Loucy (cell line): ENCODE results near the gene RTCB.

ENCODE experiments used
- H2AFZ ChIP-seq: fragments of 200-600 bp; sonication (generic); 2 replicates; pipeline ENCODE4 v1.6.0; 2016; ENCODE audit warnings: antibody characterized with exemption, mild to moderate bottlenecking, low read length, moderate library complexity
- H3F3A ChIP-seq: fragments of 200-600 bp; 2 replicates; pipeline ENCODE4 v1.6.0; 2016; ENCODE audit warnings: antibody characterized with exemption, low read depth, mild to moderate bottlenecking
- H3K27me3 ChIP-seq: fragments of 200-600 bp; sonication (generic); 2 replicates; pipeline ENCODE4 v1.6.1; 2014; ENCODE audit warnings: low read length, mild to moderate bottlenecking; ENCODE audit not compliant: insufficient read depth, poor library complexity, severe bottlenecking
- H3K36me3 ChIP-seq: fragments of 200-600 bp; sonication (generic); 2 replicates; pipeline ENCODE4 v1.6.1; 2016; ENCODE audit warnings: low read length; ENCODE audit not compliant: insufficient read depth
- H3K4me1 ChIP-seq: fragments of 200-600 bp; sonication (generic); 2 replicates; pipeline ENCODE4 v1.5.1; 2014; ENCODE audit warnings: low read length, mild to moderate bottlenecking; ENCODE audit not compliant: insufficient read depth, poor library complexity, severe bottlenecking
- H3K4me2 ChIP-seq: fragments of 200-600 bp; sonication (generic); 2 replicates; pipeline ENCODE4 v1.6.0; 2014; ENCODE audit warnings: antibody characterized with exemption, low read length, low read depth, mild to moderate bottlenecking; ENCODE audit not compliant: poor library complexity, severe bottlenecking
- H3K4me3 ChIP-seq: fragments of 200-600 bp; sonication (generic); 2 replicates; pipeline ENCODE4 v1.5.1; 2014; ENCODE audit warnings: low read length, mild to moderate bottlenecking, mixed read lengths; ENCODE audit not compliant: poor library complexity, severe bottlenecking
- H3K79me2 ChIP-seq: fragments of 200-600 bp; sonication (generic); 2 replicates; pipeline ENCODE4 v1.6.1; 2014; ENCODE audit warnings: low read length; ENCODE audit not compliant: insufficient read depth
- H3K9ac ChIP-seq: fragments of 200-600 bp; sonication (generic); 2 replicates; pipeline ENCODE4 v1.6.0; 2014; ENCODE audit warnings: mild to moderate bottlenecking, low read depth, low read length, moderate library complexity; ENCODE audit not compliant: poor library complexity, severe bottlenecking
- H3K9me2 ChIP-seq: fragments of 200-600 bp; sonication (generic); replicated peaks from 2 replicates; pipeline ENCODE4 v1.6.1; 2016; ENCODE audit warnings: low read depth, low read length, mixed read lengths
- H3K9me3 ChIP-seq: fragments of 200-600 bp; sonication (generic); 2 replicates; pipeline ENCODE4 v1.6.1; 2014; ENCODE audit warnings: mild to moderate bottlenecking, antibody characterized with exemption, low read length, low read depth; ENCODE audit not compliant: insufficient read depth
- H4K20me1 ChIP-seq: fragments of 200-600 bp; sonication (generic); 2 replicates; pipeline ENCODE4 v1.6.0; 2014; ENCODE audit warnings: antibody characterized with exemption, low read length, mild to moderate bottlenecking; ENCODE audit not compliant: insufficient read depth, poor library complexity, severe bottlenecking
- CTCF ChIP-seq: fragments of 200-600 bp; sonication (generic); conservative IDR thresholded peaks from 2 replicates; pipeline ENCODE4 v1.5.1; 2014; ENCODE audit warnings: mild to moderate bottlenecking, antibody characterized with exemption, low read length
- EZH2phosphoT487 ChIP-seq: fragments of 200-600 bp; IDR thresholded peaks from 2 replicates; pipeline ENCODE4 v1.6.1; 2018; ENCODE audit warnings: antibody characterized with exemption, mild to moderate bottlenecking, moderate library complexity, borderline replicate concordance

RTCB gene

GRCh38 chr22:32396255-32396654 is 15.8 kb downstream of the RTCB start:
- H3F3A ChIP-seq = no peaks in the 10 kb centered on the region

GRCh38 chr22:32395107-32395506 is 16.9 kb downstream of the RTCB start:
- no peaks in the 10 kb centered on the region for H4K20me1 ChIP-seq
- H3K4me1 ChIP-seq = no peaks in the 10 kb centered on the region
- no peaks in the 10 kb centered on the region for H3K9me3 ChIP-seq
- no peaks in the 10 kb centered on the region for H3K27me3 ChIP-seq
- H3K4me3 ChIP-seq = no peak overlapping the region
- TF ChIP-seq EZH2phosphoT487 (no peak), CTCF (no peak)
- no peaks in the 10 kb centered on the region for H3K9me2 ChIP-seq
- H2AFZ ChIP-seq = no peak overlapping the region
- H3K4me2 ChIP-seq = no peak overlapping the region
- H3K36me3 ChIP-seq = peaks cover 89% of the 10 kb centered on the region; the same call in 1 of the 2 replicates
- no peaks in the 10 kb centered on the region for H3K79me2 ChIP-seq
- no peak overlapping the region for H3K9ac ChIP-seq
- H3F3A ChIP-seq = no peaks in the 10 kb centered on the region

More at GRCh38 chr22:32396255-32396654, 15.8 kb downstream of the RTCB start:
- Histone ChIP-seq H3K36me3 (peaks cover 94% of the 10 kb centered on the region; the same call in 1 of the 2 replicates), H3K9me2 (no peaks in the 10 kb centered on the region), H3K4me3 (no peak overlapping the region), H3K79me2 (no peaks in the 10 kb centered on the region), H4K20me1 (no peaks in the 10 kb centered on the region), H3K4me2 (no peak overlapping the region), H3K27me3 (no peaks in the 10 kb centered on the region), H3K9me3 (no peaks in the 10 kb centered on the region), H3K9ac (no peak overlapping the region), H3K4me1 (no peaks in the 10 kb centered on the region), H2AFZ (no peak overlapping the region)
- TF ChIP-seq EZH2phosphoT487 (no peak), CTCF (no peak)

- no peak overlapping the region for H3K9ac ChIP-seq
- H3K4me3 ChIP-seq = no peak overlapping the region
- no peaks in the 10 kb centered on the region for H3K9me3 ChIP-seq
- no peaks in the 10 kb centered on the region for H3K9me2 ChIP-seq
- no peaks in the 10 kb centered on the region for H4K20me1 ChIP-seq
- TF ChIP-seq CTCF (peak; percentile 75), EZH2phosphoT487 (no peak)
- no peaks in the 10 kb centered on the region for H3K4me1 ChIP-seq
- H3K4me2 ChIP-seq = no peak overlapping the region
- H3K27me3 ChIP-seq = no peaks in the 10 kb centered on the region
- H3K79me2 ChIP-seq = no peaks in the 10 kb centered on the region
- no peak overlapping the region for H2AFZ ChIP-seq
- H3F3A ChIP-seq = no peaks in the 10 kb centered on the region
- H3K36me3 ChIP-seq = peaks cover 76% of the 10 kb centered on the region; the same call in 1 of the 2 replicates
These were observed 22.4 kb downstream of the RTCB start for GRCh38 chr22:32389685-32390084.
